AML-193 (cell line): Measurements from ENCODE around the gene HNF1A.
"Not testable (repeated sequence)": the region's sequence is repeated elsewhere in the genome, so short reads cannot be mapped to it uniquely, and the experiment has no call there.

Source experiments
- DNase-seq, 2 experiments: peaks; one replicate each; lab custom pipeline; 2025; lab: John Stamatoyannopoulos, UW

The HNF1A gene

GRCh38 chr12:121011820-121012219 lies 33.5 kb downstream of the HNF1A start:
- DNase-seq: no peak

GRCh38 chr12:121013715-121014114 lies 35.4 kb downstream of the HNF1A start:
- DNase-seq: no peak

GRCh38 chr12:121015825-121016766 lies 37.8 kb downstream of the HNF1A start, which contains the start of gene C12orf43:
Gene C12orf43 (minus strand): TSS chr12:121016487. CDS start chr12:121016474, 13 bp downstream.
- peak; percentile 79 to 88 for DNase-seq

- DNase-seq: no peak
Measured at GRCh38 chr12:121017966-121018491, 39.7 kb downstream of the HNF1A start.

GRCh38 chr12:121018860-121019617 lies 40.7 kb downstream of the HNF1A start:
- no peak for DNase-seq

GRCh38 chr12:121021754-121022153 lies 43.4 kb downstream of the HNF1A start:
- no peak for DNase-seq

- DNase-seq: no peak
Measured at GRCh38 chr12:121022713-121023112, 44.4 kb downstream of the HNF1A start.

- DNase-seq: no peak
Measured at GRCh38 chr12:121023799-121024198, 45.5 kb downstream of the HNF1A start.

GRCh38 chr12:121025442-121026226 lies 47.3 kb downstream of the HNF1A start:
- no peak for DNase-seq

- DNase-seq: peak; percentile 2 to 6
Measured at GRCh38 chr12:121026274-121027045, 48.1 kb downstream of the HNF1A start.

- no peak for DNase-seq
Measured at GRCh38 chr12:121030576-121031212, 52.4 kb downstream of the HNF1A start.

GRCh38 chr12:121033625-121034349 lies 55.4 kb downstream of the HNF1A start:
- no peak for DNase-seq

- no peak for DNase-seq
Measured at GRCh38 chr12:121034616-121035305, 56.4 kb downstream of the HNF1A start.

- DNase-seq: no peak
Measured at GRCh38 chr12:121036810-121037326, 58.5 kb downstream of the HNF1A start.

- DNase-seq: peak; percentile 41 to 53
Measured at GRCh38 chr12:121038861-121039668, 60.7 kb downstream of the HNF1A start, which contains the start of gene OASL. Gene OASL (minus strand): TSS chr12:121039246. CDS start chr12:121038971, 275 bp downstream.

- no peak for DNase-seq
Measured at GRCh38 chr12:121043067-121043466, 64.7 kb downstream of the HNF1A start.

- not testable (repeated sequence) for DNase-seq
Measured at GRCh38 chr12:121047400-121047799, 69.1 kb downstream of the HNF1A start.

- DNase-seq: no peak
Measured at GRCh38 chr12:121048442-121048841, 70.1 kb downstream of the HNF1A start.
